Right forelimb (tissue), 1 donor: ENCODE data around the gene ELMO2.

Experiments
- DNase-seq: peaks from one replicate; pipeline ENCODE4 v3.0.0-alpha.2; 2018

Gene ELMO2

DNA sequence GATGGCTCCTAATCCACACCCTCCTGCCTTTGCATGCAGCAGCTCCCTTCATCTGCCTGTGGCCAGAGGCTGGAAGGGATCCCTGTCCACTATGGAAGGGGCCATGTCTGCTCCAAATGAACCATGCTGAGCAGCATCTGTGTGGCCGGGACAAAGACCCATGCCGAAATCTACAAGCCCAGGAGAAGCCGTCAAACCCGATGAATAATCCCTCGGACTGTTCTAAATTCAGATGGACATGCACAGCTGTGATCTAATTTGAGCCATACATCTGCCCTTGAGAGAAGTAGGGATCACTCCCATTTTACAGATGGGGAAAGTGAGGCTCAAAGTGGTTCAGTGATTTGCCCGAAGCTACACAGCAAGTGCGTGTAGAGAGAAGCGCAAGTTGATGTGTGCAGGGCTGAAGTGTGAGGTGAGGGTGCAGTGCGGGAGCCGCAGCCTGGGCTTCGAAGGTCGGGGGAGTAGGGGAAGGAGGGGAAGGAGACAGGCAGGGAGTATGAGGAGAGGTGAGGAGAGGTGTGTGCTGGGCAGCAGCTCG is 75.5 kb downstream of the ELMO2 start:
- DNase-seq = no peak

GRCh38 chr20:46330072-46330763 is 76.2 kb downstream of the ELMO2 start:
- DNase-seq = no peak

DNA sequence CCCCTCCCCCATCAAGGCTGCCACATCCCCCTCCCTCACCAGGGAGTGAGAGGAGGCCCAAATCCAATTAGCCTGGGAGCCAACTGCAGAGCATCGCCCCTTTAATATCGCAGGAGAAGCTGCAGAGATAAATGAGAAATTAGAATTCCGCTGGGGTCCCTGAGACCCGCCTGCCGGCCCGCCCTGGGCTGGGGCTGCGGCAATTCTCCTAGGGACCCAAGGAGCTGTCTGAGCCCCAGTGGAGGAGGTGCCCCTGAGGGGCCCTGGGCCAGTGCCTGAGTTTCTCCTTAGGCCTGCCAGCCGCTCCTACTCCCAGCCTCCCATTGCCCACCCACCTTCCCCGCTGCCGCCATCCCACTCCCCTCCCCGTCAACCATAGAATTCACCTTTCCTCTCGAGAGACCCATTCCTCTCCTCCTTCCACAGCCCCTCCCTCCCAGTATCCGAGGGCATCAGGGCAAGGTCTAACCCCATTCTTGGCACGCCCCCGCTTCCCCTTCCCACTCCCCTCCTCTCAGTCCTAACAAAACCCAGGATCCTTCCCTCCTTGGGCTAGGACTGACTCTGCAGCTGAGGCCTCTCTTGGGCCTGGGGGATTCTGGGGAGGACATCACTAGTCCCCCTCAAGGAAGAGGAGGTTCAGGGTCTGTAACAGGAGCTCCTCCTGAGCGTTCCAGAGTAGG is 78.1 kb downstream of the ELMO2 start:
- no peak for DNase-seq

DNA sequence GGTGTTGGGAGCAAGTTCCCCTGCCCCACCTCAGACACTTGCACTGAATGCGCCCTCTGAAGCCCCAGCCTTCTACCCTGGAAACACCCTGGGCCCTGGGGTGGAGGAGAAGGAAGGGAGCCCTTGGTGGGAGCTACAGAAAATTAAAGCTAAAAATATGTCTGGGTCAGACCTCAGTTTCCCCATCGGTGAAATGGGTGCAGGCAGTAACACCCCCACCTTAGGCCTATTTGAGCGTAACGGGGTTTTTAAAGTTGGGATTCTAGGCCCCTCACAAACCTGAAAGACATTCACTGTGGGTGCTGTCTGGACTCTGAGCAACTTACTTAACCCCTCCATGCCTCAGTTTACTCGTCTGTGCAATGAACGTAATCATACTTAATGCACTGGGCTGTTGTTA is 78.9 kb downstream of the ELMO2 start:
- no peak for DNase-seq

DNA sequence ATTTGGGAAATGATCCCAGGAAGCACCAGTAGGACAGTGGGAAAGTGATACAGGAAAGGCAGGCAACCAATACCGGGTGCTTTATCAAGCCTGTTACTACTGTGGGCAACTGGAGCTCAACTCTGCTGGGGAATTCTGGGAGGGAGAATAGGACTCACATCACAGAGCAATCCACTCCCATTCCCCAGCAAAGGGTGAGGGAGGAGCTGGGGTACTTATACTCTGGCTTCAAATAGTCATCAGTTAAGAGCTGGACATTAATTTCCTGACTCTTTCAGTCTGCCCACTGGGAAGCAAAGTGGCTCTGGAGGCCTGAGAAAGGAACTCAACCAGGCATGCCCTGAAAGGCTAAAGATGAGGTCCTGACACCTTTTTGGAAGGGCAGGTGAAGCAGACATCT is 80.6 kb downstream of the ELMO2 start:
- DNase-seq = no peak

DNA sequence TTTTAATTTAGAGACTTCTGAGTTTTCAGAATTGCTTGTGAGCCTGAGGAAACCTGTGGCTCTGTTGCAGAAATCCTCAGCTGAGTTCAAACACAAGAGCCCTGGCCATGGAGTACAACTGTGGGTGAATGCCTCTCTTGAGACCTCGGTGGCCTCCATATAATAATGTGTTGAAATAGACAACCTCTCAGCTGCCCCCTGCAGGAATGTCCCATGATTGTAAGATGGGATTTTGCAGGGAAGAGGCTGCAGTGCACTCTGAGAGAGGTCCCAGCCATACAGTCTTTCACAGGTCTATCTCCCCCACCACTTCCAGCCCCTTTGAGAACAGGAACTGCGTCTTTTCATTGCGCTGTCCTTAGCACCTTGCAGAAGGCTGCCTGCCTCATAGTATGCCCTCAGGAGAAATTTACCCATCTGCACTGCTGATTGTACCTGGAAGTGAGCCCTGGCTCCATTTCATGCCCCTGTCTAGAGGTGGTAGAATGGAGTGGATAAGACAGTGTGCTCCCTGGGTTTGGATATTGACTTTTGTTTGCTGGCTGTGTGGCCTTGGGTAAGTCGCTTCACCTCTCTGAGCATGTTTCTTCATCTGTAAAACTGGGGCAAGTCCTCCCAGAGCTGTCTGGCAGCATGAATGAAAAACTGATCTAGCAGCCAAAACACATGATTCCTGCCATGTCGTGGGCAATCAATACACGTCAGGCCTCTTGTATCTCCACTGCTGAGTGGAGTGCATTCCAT is 81.3 kb downstream of the ELMO2 start:
- DNase-seq = no peak

GRCh38 chr20:46324379-46324778 is 82.0 kb downstream of the ELMO2 start:
- no peak for DNase-seq

DNA sequence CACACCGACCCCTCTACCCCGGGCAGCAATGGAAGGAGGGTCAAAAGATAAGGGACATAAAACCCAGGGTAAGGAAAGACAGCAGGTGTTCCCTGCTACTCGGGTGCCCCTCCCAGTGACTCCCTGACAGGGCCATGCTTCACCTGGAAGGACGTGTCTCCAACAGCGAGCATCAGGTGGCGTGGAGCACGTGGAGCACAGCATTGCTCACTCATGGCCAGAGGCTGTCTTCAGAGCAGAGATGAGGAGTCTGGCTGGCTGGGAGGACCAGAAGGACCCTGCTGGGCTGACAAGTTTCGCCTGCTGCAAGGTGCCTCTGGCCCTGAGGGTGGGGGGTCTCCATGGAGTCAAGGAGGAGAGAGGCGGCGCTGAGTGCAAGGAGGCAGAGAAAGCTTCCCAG is 82.9 kb downstream of the ELMO2 start:
- DNase-seq = no peak

- DNase-seq = no peak
Measured at GRCh38 chr20:46322641-46323040, 83.8 kb downstream of the ELMO2 start.

DNA sequence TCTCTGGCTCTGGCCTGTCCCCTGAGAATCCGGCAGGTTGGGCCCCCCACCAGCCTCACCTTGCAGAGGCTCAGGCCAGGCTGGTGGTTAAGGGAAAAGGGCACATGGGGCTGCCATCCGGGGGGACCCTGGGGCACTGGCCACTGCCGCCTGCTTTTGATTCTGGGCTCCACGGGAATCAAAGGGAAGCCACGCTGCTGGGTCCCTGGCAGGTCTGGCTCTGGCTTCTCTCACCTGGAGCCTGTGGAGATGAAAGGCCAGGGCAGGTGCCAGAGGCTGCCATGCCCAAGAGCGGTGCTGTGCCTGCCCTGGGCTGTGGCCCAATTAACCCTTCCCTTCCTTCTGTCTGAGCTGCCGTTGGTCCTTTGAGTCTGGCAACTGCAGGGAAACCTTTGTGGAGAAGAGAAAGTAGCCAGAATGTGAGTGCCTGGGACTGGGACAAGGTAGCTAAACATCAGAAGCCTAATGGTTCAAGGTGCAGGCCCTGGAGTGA is 88.7 kb downstream of the ELMO2 start:
- no peak for DNase-seq

DNA sequence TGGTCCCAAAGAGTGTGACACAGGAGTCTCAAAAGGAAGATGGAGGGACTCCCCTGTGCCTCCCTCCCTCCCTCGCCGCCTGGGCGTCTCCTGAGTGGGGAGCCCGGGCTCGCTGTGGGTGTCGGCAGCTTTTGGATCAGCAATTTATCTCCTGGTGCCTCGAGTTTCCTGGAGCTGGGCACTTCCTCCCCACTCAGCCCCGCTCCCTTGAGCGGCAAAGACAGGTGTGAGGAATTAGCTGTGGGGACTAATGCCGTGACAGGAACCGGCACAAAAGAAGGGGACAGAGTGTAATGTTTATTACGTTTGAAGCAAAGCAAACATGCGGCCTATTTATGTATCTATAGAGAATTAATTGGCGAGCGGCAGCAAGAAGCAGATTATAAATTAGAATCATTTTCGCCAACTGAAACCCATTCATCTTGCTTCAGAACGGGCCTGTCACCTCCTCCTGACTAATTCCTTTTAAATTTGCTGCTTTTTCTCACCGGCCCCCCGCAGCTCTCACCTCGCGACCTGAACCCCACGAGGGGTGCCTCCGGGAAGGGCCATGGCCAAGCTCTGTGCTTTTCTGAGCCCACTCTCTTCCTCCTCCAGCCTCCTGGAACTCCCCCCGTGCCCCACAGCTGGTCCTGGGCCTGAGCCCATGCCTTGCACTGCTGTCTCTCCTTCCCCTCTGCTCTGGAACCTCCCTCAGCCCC is 89.3 kb downstream of the ELMO2 start:
- DNase-seq = no peak
